BJ (cell line): ENCODE data around the gene PCP4L1. TPM values are rescaled to one million over a fixed set of nuclear protein-coding genes. Genes with fewer than 3 reads are reported as not detected.
"Not testable (repeated sequence)": the region's sequence is repeated elsewhere in the genome, so short reads cannot be mapped to it uniquely, and the experiment has no call there.

Experiments
- CTCF ChIA-PET: fragments of 350-600 bp; formaldehyde crosslinking; extraction: SDS; loops from one replicate; lab custom pipeline; 2021; ENCODE audit warnings: antibody characterized with exemption, inconsistent platforms; lab: Yijun Ruan, JAX
- POLR2A ChIA-PET: fragments of 300-600 bp; sonication (Branson Sonifier 250); formaldehyde crosslinking; extraction: SDS; loops from one replicate; lab custom pipeline; 2021; ENCODE audit warnings: antibody characterized with exemption; lab: Charles Lee
- DNase-seq: peaks from one replicate; pipeline ENCODE4 v3.0.0-alpha.2; 2011; ENCODE audit warnings: low read depth
- H3K27me3 ChIP-seq: 2 replicates; pipeline ENCODE4 v1.6.0; 2011; ENCODE audit warnings: low read length; ENCODE audit not compliant: control insufficient read depth, insufficient read depth
- H3K36me3 ChIP-seq: 2 replicates; pipeline ENCODE4 v1.5.1; 2011; ENCODE audit warnings: low read length; ENCODE audit not compliant: control insufficient read depth, insufficient read depth
- H3K4me3 ChIP-seq: 2 replicates; pipeline ENCODE4 v1.5.1; 2011; ENCODE audit warnings: low read depth, mild to moderate bottlenecking, control low read depth, low read length
- polyA plus RNA-seq: library from polyadenylated mRNA; depleted of rRNA; stranded (reverse); fragments of >200 nt; gene quantifications from 2 replicates; pipeline ENCODE4 v1.2.3, GENCODE V29; 2011
- TF ChIP-seq, protein P1 (sequence below): IDR thresholded peaks from 2 replicates; pipeline ENCODE4 v1.5.1; 2011; ENCODE audit warnings: low read depth, mild to moderate bottlenecking, control low read depth, inconsistent platforms, low read length, moderate library complexity; ENCODE audit not compliant: insufficient read depth

PCP4L1 gene
- polyA plus RNA-seq, 1 experiment: not detected

DNA sequence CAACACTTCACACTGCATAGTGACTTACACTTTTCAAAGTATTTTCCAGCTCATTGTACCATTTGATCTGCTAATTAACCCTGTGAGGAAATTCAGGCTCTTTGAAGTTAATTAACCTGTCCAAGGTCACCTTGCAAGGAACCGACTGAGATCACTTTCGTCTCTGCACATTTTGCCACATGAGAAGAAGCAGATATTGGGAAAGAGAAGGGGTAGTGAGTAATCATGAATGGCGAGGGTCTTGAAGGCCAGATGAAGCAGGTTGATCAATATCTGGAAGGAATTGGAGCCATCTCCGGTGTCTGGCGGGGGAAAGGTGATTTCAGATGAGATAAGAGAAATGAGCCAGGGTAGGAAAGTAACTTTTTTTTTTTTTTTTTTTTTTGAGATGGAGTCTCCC is 38.5 kb upstream of the PCP4L1 start:
- Histone ChIP-seq H3K4me3 (no peak overlapping the region), H3K36me3 (peaks cover 3% of the 10 kb centered on the region), H3K27me3 (no peaks in the 10 kb centered on the region)
- ChIA-PET CTCF (interaction anchor here (0.8 to 2.9 kb wide), 7 partner anchors 9 to 162 kb away, joined by 3 to 20 read pairs (median 3); no protein-coding TSS in a partner anchor), POLR2A (no interaction called here)
- TF ChIP-seq, protein P1, sequence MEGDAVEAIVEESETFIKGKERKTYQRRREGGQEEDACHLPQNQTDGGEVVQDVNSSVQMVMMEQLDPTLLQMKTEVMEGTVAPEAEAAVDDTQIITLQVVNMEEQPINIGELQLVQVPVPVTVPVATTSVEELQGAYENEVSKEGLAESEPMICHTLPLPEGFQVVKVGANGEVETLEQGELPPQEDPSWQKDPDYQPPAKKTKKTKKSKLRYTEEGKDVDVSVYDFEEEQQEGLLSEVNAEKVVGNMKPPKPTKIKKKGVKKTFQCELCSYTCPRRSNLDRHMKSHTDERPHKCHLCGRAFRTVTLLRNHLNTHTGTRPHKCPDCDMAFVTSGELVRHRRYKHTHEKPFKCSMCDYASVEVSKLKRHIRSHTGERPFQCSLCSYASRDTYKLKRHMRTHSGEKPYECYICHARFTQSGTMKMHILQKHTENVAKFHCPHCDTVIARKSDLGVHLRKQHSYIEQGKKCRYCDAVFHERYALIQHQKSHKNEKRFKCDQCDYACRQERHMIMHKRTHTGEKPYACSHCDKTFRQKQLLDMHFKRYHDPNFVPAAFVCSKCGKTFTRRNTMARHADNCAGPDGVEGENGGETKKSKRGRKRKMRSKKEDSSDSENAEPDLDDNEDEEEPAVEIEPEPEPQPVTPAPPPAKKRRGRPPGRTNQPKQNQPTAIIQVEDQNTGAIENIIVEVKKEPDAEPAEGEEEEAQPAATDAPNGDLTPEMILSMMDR: no peak
- no peak for DNase-seq

DNA sequence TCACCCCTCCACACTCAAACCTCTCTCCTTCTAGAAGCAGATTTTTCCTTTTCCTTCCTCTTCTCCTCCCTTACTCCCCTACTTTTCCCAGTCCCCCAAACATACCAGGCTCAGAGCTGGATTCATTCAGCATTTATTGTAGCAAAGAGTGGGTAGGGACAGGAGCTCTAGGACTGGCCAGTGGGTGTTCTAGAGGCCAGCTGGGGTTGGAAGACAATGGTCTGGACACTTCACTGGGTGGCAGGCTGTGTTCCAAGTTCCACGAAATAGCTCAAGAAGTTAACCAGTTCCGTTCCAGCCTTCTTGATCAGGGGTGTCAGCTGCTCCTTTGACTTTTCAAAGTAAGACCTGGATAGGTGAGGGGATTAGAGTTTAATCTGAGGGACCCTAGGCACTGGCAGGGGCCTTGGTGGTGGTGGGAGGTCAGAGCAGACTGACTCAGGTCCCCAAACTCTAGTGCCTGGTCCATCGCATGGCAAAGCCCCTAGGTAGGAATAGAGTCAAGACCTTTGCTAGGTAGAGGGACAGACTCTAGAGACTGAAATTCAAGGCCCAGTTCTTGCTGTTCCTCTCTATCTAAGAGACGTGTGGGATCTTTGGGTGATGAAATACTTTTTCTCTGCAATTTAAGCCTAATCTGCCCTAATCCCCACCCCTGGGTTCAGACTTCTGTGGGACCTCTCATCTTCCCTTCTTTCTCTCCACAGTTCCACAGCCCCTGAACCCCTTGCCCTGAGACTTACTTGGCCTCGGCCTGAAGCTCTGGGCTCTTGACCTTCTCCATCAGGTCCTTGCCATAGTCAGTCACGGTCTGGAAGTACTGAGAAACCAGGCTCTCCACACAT is 36.1 kb upstream of the PCP4L1 start:
- Histone ChIP-seq H3K36me3 (no peaks in the 10 kb centered on the region), H3K27me3 (no peaks in the 10 kb centered on the region), H3K4me3 (no peak overlapping the region)
- DNase-seq: no peak
- TF ChIP-seq, protein P1: no peak
- CTCF ChIA-PET: interaction anchor here (1.1 to 10.0 kb wide), 5 partner anchors 15 to 159 kb away, joined by 3 to 159 read pairs (median 6); partner anchors contain the start of genes NDUFS2 and PPOX
- POLR2A ChIA-PET: no interaction called here

DNA sequence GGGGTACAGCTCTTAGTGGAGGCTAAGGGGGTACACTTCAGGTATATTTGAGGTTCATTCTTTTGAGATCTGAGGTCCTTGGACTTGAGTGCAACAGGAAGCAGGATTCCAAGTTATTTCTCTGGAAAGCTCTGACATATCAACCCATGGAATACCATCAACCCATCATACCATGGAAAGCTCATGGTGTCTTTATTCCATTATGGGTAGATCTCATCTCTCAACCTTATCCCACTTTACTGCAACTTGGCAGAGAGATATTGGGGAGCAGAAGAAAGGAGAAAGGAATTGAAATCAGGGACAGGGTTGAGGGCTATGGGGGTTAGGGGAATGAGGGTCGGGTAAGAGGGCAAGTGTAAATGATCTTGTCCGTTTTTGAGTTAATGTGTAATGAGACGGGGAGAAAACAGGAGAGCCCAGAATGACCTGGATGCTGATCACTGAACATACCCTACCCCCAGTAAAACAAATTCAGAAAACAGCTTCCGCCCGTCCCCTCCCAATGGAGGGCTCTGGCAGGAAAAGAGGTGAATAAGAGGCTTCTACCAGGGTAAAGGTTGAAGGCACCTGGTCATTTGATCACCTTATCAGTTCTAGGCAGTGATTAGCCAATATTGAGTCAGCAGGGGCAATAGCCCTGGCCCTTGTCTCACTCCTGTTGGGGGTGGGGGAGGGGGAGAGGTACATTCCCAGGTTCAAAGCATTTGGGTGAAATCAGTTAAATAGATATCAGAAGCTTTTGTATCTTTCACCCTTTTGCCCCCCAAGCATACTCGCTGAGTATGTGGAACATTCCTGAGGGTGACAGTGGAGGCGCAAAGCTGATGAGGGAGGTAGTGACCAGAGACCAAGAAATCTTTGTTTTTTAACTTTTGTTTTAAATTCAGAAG is 34.5 kb upstream of the PCP4L1 start:
- TF ChIP-seq, protein P1: no peak
- peaks cover 3% of the 10 kb centered on the region for H3K36me3 ChIP-seq
- no peak for DNase-seq
- CTCF ChIA-PET: interaction anchor here (1.6 to 10.0 kb wide), 5 partner anchors 17 to 166 kb away, joined by 6 to 159 read pairs (median 49); partner anchors contain the start of gene NDUFS2
- no peaks in the 10 kb centered on the region for H3K27me3 ChIP-seq
- POLR2A ChIA-PET: no interaction called here
- no peak overlapping the region for H3K4me3 ChIP-seq

DNA sequence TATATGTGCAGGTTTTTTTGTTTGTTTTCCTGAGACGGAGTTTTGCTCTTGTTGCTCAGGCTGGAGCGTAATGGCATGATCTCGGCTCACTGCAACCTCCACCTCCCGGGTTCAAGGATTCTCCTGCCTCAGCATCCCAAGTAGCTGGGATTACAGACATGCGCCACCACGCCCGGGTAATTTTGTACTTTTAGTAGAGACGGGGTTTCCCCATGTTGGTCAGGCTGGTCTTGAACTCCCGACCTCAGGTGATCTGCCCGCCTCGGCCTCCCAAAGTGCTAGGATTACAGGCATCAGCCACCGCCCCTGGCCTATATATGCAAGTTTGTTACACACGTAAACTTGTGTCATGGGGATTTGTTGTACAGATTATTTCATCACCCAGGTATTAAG is 33.9 kb upstream of the PCP4L1 start:
- H3K27me3 ChIP-seq, H3K36me3 ChIP-seq, DNase-seq, H3K4me3 ChIP-seq, POLR2A ChIA-PET: not testable (repeated sequence)
- CTCF ChIA-PET: interaction anchor here (1.5 to 10.0 kb wide), 9 partner anchors 8 to 165 kb away, joined by 5 to 159 read pairs (median 49); partner anchors contain the start of genes FCER1G, NDUFS2 and NR1I3

DNA sequence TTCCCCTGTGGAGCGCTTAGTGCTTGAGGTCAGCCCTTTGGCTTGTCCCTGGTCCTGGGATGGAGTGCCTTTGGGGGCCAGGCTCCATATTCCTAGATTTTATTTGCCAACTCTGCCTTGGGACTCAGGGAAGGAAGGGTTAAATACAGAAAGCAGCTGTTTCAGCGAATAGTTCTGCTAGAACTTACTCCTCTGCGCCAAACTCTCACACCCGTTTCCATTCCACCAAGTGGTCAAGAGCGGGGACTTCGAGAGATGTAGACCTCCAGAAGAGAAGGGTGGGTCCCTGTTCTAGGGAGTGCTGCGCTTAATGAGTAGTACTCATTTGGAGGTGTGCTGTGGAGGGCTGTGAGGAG is 33.4 kb upstream of the PCP4L1 start:
- H3K27me3 ChIP-seq: no peaks in the 10 kb centered on the region
- TF ChIP-seq, protein P1: no peak
- peaks cover 6% of the 10 kb centered on the region for H3K36me3 ChIP-seq
- CTCF ChIA-PET: interaction anchor here (0.7 to 10.0 kb wide), 19 partner anchors 8 to 165 kb away, joined by 3 to 159 read pairs (median 16); partner anchors contain the start of genes ADAMTS4, FCER1G, NDUFS2 and NR1I3
- POLR2A ChIA-PET: interaction anchor here (0.6 kb wide), 4 partner anchors 25 to 126 kb away, joined by 3 to 12 read pairs (median 6); no protein-coding TSS in a partner anchor
- H3K4me3 ChIP-seq: no peak overlapping the region
- DNase-seq: no peak
